Activated CD4-positive, alpha-beta T cell treated with anti-CD3 and anti-CD28 coated beads for 36 hours (primary cell): ENCODE measurements around the gene ETS1. TPM values are rescaled to one million over a fixed set of nuclear protein-coding genes. Genes with fewer than 3 reads are reported as not detected.

Experiments
- ATAC-seq: fragments of 200-7000 bp; cut with Tn5 transposase; one replicate; pipeline ENCODE4 v1.10.0; 2021; ENCODE audit warnings: mild to moderate bottlenecking, moderate library complexity
- CTCF ChIA-PET: fragments of 350-600 bp; sonication (Branson Sonifier 250); formaldehyde crosslinking; loops from one replicate; lab custom pipeline; 2021; ENCODE audit warnings: antibody characterized with exemption; lab: Charles Lee
- POLR2A ChIA-PET: fragments of 350-600 bp; sonication (Branson Sonifier 250); formaldehyde crosslinking; loops from one replicate; lab custom pipeline; 2021; ENCODE audit warnings: antibody characterized with exemption, inconsistent platforms; lab: Charles Lee
- DNase-seq: peaks from one replicate; pipeline ENCODE4 v3.0.0-alpha.2; 2020
- H3K27ac Mint-ChIP-seq: one replicate; pipeline ENCODE4 v1.8.0; 2021; ENCODE audit warnings: mixed read lengths
- H3K27me3 Mint-ChIP-seq: one replicate; pipeline ENCODE4 v1.8.0; 2021; ENCODE audit warnings: mixed read lengths
- H3K36me3 Mint-ChIP-seq: one replicate; pipeline ENCODE4 v1.8.0; 2021; ENCODE audit warnings: low read depth, mixed read lengths
- H3K4me1 Mint-ChIP-seq: one replicate; pipeline ENCODE4 v1.8.0; 2021; ENCODE audit warnings: mixed read lengths
- H3K4me3 Mint-ChIP-seq: one replicate; pipeline ENCODE4 v1.8.0; 2021; ENCODE audit warnings: mild to moderate bottlenecking, moderate library complexity, mixed read lengths
- H3K9me3 Mint-ChIP-seq: one replicate; pipeline ENCODE4 v1.8.0; 2021; ENCODE audit warnings: low read depth, mixed read lengths
- intact Hi-C, 2 experiments: fragments of 100-400 bp; cut with DNase I in 1 of 2; cut with micrococcal nuclease in 1 of 2; formaldehyde crosslinking; loops; one replicate each; pipeline versions ENCODE4 v1.14.2 to v1.15.1; 2022 to 2024; cut with DNase I, micrococcal nuclease
- total RNA-seq, 2 experiments: library from RNA; stranded (reverse); gene quantifications; one replicate each; pipeline ENCODE4 v1.2.3, GENCODE V29; 2021

Gene ETS1
- total RNA-seq, 2 experiments from 2014 or later = 410 to 449 TPM

DNA sequence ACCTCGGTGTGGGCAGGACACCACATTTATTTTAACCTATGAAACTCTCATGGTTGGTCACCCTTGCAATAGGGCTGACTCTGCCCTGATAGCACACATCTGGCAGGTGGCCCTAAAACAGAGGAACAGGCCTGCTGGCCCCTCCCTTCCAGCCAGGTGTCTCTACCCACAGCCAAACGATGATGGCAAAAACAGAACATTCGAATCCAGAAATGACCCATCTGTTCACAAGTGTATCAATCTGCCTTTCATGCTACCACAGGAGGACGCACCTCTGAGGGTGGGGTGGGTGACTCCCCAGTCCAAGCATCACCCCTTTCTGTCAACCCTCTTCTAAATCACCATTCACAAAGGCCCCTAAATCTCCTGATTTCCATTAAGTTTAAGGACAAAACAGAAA lies 118.1 kb downstream of the ETS1 start:
- ATAC-seq = peak; percentile 3
- peak overlapping the region; percentile 99 for H3K27ac Mint-ChIP-seq

DNA sequence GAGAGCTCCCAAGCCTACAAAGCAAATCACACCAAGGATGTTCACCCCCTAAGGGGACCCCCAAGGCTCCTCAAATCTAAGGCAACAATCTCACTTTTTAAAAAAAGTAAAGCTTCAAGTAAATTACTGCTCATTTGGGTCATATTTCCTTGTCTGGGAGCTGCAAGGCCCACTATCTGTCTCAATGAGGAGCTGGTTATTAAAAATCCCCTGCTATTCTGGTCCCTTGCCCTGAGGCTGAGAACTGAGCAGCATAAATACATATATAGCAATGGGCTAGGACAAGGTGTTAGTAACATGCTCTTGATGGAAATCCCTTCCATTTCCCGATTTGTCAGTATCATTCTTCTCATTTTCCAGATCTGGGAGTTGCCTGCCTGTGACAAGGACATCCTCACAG lies 119.2 kb downstream of the ETS1 start:
- intact Hi-C loops = loop anchor here in 1 of 2 experiments (10.0 kb wide), 1 partner anchor 367 kb away; no protein-coding TSS in a partner anchor
- Mint-ChIP-seq H3K27ac (peak overlapping the region; percentile 99), H3K9me3 (no peaks in the 10 kb centered on the region), H3K4me1 (peaks cover 97% of the 10 kb centered on the region), H3K27me3 (no peaks in the 10 kb centered on the region), H3K36me3 (peaks cover 94% of the 10 kb centered on the region), H3K4me3 (peak overlapping the region; percentile 59)
- CTCF ChIA-PET = interaction anchor here (0.6 to 9.0 kb wide), 16 partner anchors 11 to 285 kb away, joined by 3 to 86 read pairs (median 4); no protein-coding TSS in a partner anchor
- POLR2A ChIA-PET = interaction anchor here (0.6 to 1.3 kb wide), 7 partner anchors 14 to 178 kb away, joined by 3 to 4 read pairs (median 3); no protein-coding TSS in a partner anchor
- ATAC-seq (no peak), DNase-seq (no peak)

More for the DNA sequence above, 118.1 kb downstream of the ETS1 start:
- H3K4me3 Mint-ChIP-seq = peak overlapping the region; percentile 72
- CTCF ChIA-PET = interaction anchor here (0.8 to 9.0 kb wide), 11 partner anchors 15 to 180 kb away, joined by 3 to 86 read pairs (median 4); no protein-coding TSS in a partner anchor
- no peaks in the 10 kb centered on the region for H3K9me3 Mint-ChIP-seq
- peaks cover 94% of the 10 kb centered on the region for H3K36me3 Mint-ChIP-seq
- peak; percentile 61 for DNase-seq
- H3K4me1 Mint-ChIP-seq = peaks cover 97% of the 10 kb centered on the region
- POLR2A ChIA-PET = interaction anchor here (1.3 kb wide), 1 partner anchor 179 kb away, joined by 3 read pairs; no protein-coding TSS in a partner anchor
- H3K27me3 Mint-ChIP-seq = no peaks in the 10 kb centered on the region
- intact Hi-C loops = loop anchor here in 1 of 2 experiments (10.0 kb wide), 1 partner anchor 366 kb away; no protein-coding TSS in a partner anchor

DNA sequence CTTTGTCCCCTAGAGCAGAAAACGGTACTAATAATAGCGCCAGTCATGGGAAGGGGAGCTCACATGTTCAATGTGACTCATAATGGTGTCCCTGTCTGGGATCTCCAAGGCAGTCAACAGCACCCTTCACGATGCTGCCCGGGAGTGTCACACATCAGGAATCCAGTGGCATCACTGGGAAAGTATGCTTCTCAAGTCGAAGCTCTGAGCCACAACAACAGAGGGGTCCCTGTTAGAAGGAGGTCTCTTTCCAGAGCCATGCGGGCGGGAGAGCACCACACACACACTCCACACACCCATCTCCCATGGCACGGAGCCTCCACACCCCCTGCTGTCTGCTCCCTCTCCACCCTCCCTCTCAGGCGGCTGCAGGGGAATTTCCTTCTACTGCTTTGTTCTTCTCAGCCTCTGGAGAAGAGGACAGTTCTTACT lies 119.7 kb downstream of the ETS1 start:
- H3K4me1 Mint-ChIP-seq = peaks cover 97% of the 10 kb centered on the region
- POLR2A ChIA-PET = interaction anchor here (0.6 to 1.2 kb wide), 9 partner anchors 15 to 427 kb away, joined by 3 to 5 read pairs (median 3); no protein-coding TSS in a partner anchor
- peak; percentile 3 for ATAC-seq
- peak; percentile 72 for DNase-seq
- no peaks in the 10 kb centered on the region for H3K27me3 Mint-ChIP-seq
- peak overlapping the region; percentile 99 for H3K27ac Mint-ChIP-seq
- CTCF ChIA-PET = interaction anchor here (0.9 to 9.0 kb wide), 14 partner anchors 12 to 286 kb away, joined by 3 to 86 read pairs (median 4); no protein-coding TSS in a partner anchor
- intact Hi-C loops = loop anchor here in 1 of 2 experiments (10.0 kb wide), 1 partner anchor 367 kb away; no protein-coding TSS in a partner anchor
- H3K4me3 Mint-ChIP-seq = peak overlapping the region; percentile 59
- H3K36me3 Mint-ChIP-seq = peaks cover 94% of the 10 kb centered on the region
- H3K9me3 Mint-ChIP-seq = no peaks in the 10 kb centered on the region

DNA sequence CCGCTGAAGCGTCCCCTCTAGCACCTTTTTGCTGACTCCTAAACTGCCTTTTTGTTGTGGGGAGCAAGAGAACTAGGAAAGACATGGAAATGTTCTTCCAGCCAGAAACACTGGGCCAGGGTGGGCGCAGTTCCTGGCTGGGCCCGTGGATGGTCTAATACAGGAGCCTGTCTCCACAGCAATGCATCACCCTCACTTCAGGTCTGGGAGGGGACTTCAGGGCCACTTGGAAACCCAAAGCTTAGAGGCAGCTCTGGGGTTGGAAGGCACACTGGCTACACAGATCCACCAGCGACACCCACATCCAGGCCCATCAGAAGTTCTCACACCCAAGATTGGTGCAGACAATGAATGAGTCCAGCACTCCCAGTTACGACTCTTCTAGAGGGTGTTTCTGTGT lies 120.3 kb downstream of the ETS1 start:
- Mint-ChIP-seq H3K4me1 (peaks cover 97% of the 10 kb centered on the region), H3K9me3 (no peaks in the 10 kb centered on the region), H3K36me3 (peaks cover 94% of the 10 kb centered on the region), H3K27ac (peak overlapping the region; percentile 99), H3K4me3 (peak overlapping the region; percentile 59), H3K27me3 (no peaks in the 10 kb centered on the region)
- DNase-seq = peak; percentile 46
- peak; percentile 0 for ATAC-seq
- POLR2A ChIA-PET = interaction anchor here (0.6 to 1.1 kb wide), 4 partner anchors 11 to 426 kb away, joined by 3 to 5 read pairs (median 4); no protein-coding TSS in a partner anchor
- intact Hi-C loops = loop anchor here in 1 of 2 experiments (10.0 kb wide), 1 partner anchor 368 kb away; no protein-coding TSS in a partner anchor
- CTCF ChIA-PET = interaction anchor here (1.0 to 9.0 kb wide), 7 partner anchors 18 to 309 kb away, joined by 3 to 86 read pairs (median 5); no protein-coding TSS in a partner anchor

DNA sequence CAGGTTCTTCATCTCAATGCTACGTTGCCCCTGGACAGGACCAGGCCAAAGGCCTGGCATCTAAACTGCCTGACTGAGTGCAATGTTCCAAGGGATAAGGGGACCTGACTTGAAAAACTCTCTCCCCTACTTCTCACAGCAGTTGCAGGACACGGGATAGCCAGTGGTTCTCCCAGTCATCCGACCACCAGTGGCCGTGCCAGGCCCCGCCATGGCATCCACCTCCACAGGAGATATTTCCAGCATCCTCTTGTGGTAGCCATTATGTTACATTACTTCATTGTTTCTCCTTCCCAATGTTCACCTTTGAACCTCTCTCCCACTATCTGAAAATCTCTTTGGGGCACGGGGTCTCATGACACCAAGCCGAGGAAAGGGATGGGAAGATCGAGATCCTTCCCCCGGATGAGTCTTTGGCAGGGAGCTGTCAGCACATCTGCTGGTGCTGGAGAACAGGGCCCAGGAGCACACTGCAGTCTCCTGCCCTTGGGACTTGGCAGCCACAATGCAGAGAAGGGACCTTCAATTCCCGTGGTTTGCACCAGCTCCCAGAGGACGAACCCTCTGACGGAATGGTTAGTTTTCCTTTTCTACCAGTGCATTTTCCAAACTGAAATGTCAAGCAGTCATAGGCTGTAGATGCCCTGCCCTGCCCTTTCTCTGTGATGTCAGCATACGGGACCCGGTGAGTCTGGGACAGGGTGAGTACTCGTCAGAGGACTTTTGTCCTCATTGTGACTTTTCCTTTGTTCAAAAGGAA lies 121.2 kb downstream of the ETS1 start:
- intact Hi-C loops = loop anchor here in 1 of 2 experiments (2.0 to 10.0 kb wide), 2 partner anchors 43 to 369 kb away; no protein-coding TSS in a partner anchor
- Mint-ChIP-seq H3K4me1 (peaks cover 97% of the 10 kb centered on the region), H3K9me3 (no peaks in the 10 kb centered on the region), H3K36me3 (peaks cover 95% of the 10 kb centered on the region), H3K4me3 (peak overlapping the region; percentile 59), H3K27me3 (no peaks in the 10 kb centered on the region), H3K27ac (peak overlapping the region; percentile 99)
- DNase-seq (peak; percentile 45), ATAC-seq (no peak)
- ChIA-PET CTCF (interaction anchor here (0.5 to 6.0 kb wide), 14 partner anchors 10 to 308 kb away, joined by 3 to 34 read pairs (median 3); no protein-coding TSS in a partner anchor), POLR2A (interaction anchor here (0.6 to 1.8 kb wide), 5 partner anchors 10 to 166 kb away, joined by 3 to 7 read pairs (median 5); no protein-coding TSS in a partner anchor)

DNA sequence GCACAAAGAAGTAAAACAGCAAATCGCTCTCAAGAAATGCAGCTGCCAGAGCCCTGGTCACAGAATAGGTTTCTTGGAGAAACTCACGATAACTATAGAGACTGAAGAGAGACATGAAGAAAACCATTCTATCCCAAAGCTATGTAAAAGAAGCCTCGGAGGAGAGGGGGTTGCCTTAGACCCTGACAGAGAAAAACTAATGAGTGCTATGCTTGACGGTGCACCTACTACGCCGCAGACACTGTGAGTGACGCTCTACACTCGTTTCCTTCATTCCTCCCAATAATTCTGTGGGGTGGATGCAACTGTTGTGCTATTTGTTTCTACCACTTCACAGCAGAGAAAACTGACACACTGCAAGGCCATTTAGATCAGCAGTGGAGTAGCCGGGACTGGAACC lies 121.8 kb downstream of the ETS1 start:
- Mint-ChIP-seq H3K4me1 (peaks cover 98% of the 10 kb centered on the region), H3K27me3 (no peaks in the 10 kb centered on the region), H3K9me3 (no peaks in the 10 kb centered on the region), H3K27ac (peak overlapping the region; percentile 99), H3K4me3 (peak overlapping the region; percentile 59), H3K36me3 (peaks cover 96% of the 10 kb centered on the region)
- ATAC-seq = peak; percentile 24
- POLR2A ChIA-PET = interaction anchor here (1.4 to 1.8 kb wide), 3 partner anchors 14 to 43 kb away, joined by 3 to 6 read pairs (median 5); no protein-coding TSS in a partner anchor
- intact Hi-C loops = loop anchor here in 1 of 2 experiments (2.0 to 10.0 kb wide), 2 partner anchors 43 to 369 kb away; no protein-coding TSS in a partner anchor
- CTCF ChIA-PET = interaction anchor here (0.5 to 6.0 kb wide), 19 partner anchors 9 to 308 kb away, joined by 3 to 34 read pairs (median 4); no protein-coding TSS in a partner anchor
- DNase-seq = peak; percentile 45

DNA sequence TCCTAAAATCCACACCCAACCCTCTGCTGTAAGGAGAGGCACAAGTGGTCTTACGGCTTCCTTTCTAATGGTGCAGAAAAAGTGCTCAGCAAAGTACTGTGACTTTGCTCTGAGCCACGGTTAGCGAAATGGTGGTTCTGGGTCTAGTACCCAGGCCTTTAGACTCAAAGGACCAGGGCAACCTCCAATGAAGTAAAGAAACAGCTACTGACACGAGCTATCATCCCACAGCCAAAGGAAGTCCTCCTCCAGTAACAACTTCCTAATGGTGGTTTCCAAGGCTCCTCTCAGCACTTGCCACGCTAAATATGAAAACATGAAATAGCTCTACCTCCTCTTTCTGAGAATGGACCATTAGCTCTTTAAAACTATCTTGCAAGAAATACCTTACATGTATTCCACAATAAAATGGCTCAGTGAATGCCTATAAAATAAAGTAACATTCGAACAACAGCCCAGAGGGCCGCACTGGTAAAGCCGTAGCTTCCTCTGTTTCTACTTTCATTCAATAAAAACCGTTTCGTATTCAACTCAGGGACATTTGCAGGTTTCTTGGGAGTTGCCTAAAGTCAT lies 122.4 kb downstream of the ETS1 start:
- ATAC-seq (no peak), DNase-seq (no peak)
- peak overlapping the region; percentile 59 for H3K4me3 Mint-ChIP-seq
- CTCF ChIA-PET = interaction anchor here (0.5 to 6.0 kb wide), 23 partner anchors 8 to 307 kb away, joined by 3 to 34 read pairs (median 4); no protein-coding TSS in a partner anchor
- H3K27ac Mint-ChIP-seq = peak overlapping the region; percentile 99
- H3K36me3 Mint-ChIP-seq = peaks cover 100% of the 10 kb centered on the region
- no peaks in the 10 kb centered on the region for H3K27me3 Mint-ChIP-seq
- H3K9me3 Mint-ChIP-seq = no peaks in the 10 kb centered on the region
- intact Hi-C loops = loop anchor here in 1 of 2 experiments (2.0 to 10.0 kb wide), 2 partner anchors 42 to 370 kb away; no protein-coding TSS in a partner anchor
- POLR2A ChIA-PET = interaction anchor here (0.6 to 1.8 kb wide), 7 partner anchors 9 to 176 kb away, joined by 3 to 6 read pairs (median 3); no protein-coding TSS in a partner anchor
- peaks cover 100% of the 10 kb centered on the region for H3K4me1 Mint-ChIP-seq

DNA sequence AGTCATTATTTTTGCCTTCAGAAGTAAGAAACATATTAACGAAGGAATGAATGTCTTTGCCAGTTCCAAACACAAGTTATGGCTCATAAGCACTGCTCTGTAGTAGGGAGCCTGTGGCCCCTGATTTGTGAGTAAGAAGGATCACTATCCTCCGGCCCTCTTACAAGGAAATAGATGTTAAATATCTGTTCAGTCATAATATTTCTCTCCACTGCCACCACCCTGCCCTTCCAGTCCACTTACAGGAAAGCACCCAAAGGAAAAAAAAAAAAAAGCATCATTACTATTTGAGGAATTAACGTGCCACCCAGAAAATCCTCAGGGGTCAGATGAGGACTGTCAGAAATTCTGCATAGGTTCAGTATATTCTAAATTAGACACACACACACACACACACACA lies 123.4 kb downstream of the ETS1 start:
- ATAC-seq = no peak
- H3K4me3 Mint-ChIP-seq = peak overlapping the region; percentile 59
- H3K27me3 Mint-ChIP-seq = no peaks in the 10 kb centered on the region
- ChIA-PET CTCF (interaction anchor here (0.5 to 6.0 kb wide), 10 partner anchors 8 to 174 kb away, joined by 3 to 34 read pairs (median 4); no protein-coding TSS in a partner anchor), POLR2A (interaction anchor here (0.6 to 1.8 kb wide), 6 partner anchors 10 to 175 kb away, joined by 3 to 6 read pairs (median 4); no protein-coding TSS in a partner anchor)
- H3K36me3 Mint-ChIP-seq = peaks cover 99% of the 10 kb centered on the region
- H3K4me1 Mint-ChIP-seq = peaks cover 98% of the 10 kb centered on the region
- peak overlapping the region; percentile 99 for H3K27ac Mint-ChIP-seq
- no peaks in the 10 kb centered on the region for H3K9me3 Mint-ChIP-seq
- intact Hi-C loops = loop anchor here in 1 of 2 experiments (2.0 to 10.0 kb wide), 2 partner anchors 41 to 371 kb away; no protein-coding TSS in a partner anchor
- no peak for DNase-seq

DNA sequence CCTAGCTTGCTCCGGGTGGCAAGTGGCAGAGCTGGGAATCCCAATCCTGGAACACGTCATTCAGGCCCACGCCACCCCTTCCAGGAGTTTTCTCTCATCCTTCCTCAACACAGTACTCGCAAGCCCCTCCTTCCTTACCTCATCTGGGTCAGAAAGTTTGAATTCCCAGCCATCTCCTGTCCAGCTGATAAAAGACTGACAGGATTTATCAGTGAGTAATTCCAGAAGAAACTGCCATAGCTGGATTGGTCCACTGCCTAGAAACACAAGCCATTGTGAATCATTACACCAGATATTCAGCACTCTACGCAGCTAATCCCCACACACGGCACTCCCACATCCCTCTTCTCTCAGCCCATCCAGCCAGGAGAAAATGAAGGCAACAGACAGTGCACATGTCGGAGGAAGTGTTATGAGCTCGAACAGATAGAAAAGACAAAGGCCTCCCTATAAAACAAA lies 124.0 kb downstream of the ETS1 start:
- peaks cover 97% of the 10 kb centered on the region for H3K36me3 Mint-ChIP-seq
- no peaks in the 10 kb centered on the region for H3K9me3 Mint-ChIP-seq
- H3K4me1 Mint-ChIP-seq = peaks cover 94% of the 10 kb centered on the region
- DNase-seq = no peak
- no peaks in the 10 kb centered on the region for H3K27me3 Mint-ChIP-seq
- H3K27ac Mint-ChIP-seq = peak overlapping the region; percentile 99
- ChIA-PET POLR2A (interaction anchor here (0.7 to 1.4 kb wide), 4 partner anchors 41 to 124 kb away, joined by 3 to 6 read pairs (median 4); no protein-coding TSS in a partner anchor), CTCF (interaction anchor here (0.5 to 3.3 kb wide), 7 partner anchors 8 to 169 kb away, joined by 3 to 23 read pairs (median 4); no protein-coding TSS in a partner anchor)
- H3K4me3 Mint-ChIP-seq = peak overlapping the region; percentile 26
- intact Hi-C loops = loop anchor here in 1 of 2 experiments (10.0 kb wide), 1 partner anchor 371 kb away; no protein-coding TSS in a partner anchor
- no peak for ATAC-seq
